ENCODE data around the gene SLC2A9.

GRCh38 chr4:10035130-10035529 is 13.8 kb upstream of the SLC2A9 start:
- no peak for TF ChIP-seq ZFP3 (CRISPR knock-in tag; IDR thresholded peaks at IDR 0.05)
- TF ChIP-seq PATZ1 (CRISPR knock-in tag; IDR thresholded peaks at IDR 0.05; ENCODE audit: borderline replicate concordance) = no peak
- no peak for TF ChIP-seq OSR1 (CRISPR knock-in tag; IDR thresholded peaks at IDR 0.05)
- TF ChIP-seq CSDC2 (CRISPR knock-in tag; IDR thresholded peaks at IDR 0.05) = no peak
- no peak for TF ChIP-seq CREB5 (CRISPR knock-in tag; IDR thresholded peaks at IDR 0.05; ENCODE audit: low read depth)
- TF ChIP-seq ZFP30 (CRISPR knock-in tag; IDR thresholded peaks at IDR 0.05) = no peak
- TF ChIP-seq ARNTL (CRISPR knock-in tag; IDR thresholded peaks at IDR 0.05; ENCODE audit: borderline replicate concordance, low read depth) = no peak
- no peak for TF ChIP-seq TSHZ2 (CRISPR knock-in tag; IDR thresholded peaks at IDR 0.05)
- no peak for TF ChIP-seq ZNF565 (CRISPR knock-in tag; conservative IDR thresholded peaks at IDR 0.05; ENCODE audit: low read depth)
- TF ChIP-seq ISL1 (CRISPR knock-in tag; IDR thresholded peaks at IDR 0.05) = no peak
- TF ChIP-seq TOX (CRISPR knock-in tag; IDR thresholded peaks at IDR 0.05; ENCODE audit: borderline replicate concordance) = no peak
- TF ChIP-seq ZNF70 (CRISPR knock-in tag; IDR thresholded peaks at IDR 0.05) = no peak
